Keratinocyte (primary cell): ENCODE measurements around the gene TSPOAP1. TPM values are rescaled to one million over a fixed set of nuclear protein-coding genes. Genes with fewer than 3 reads are reported as not detected.

Experiments
- DNase-seq: peaks from one replicate; pipeline ENCODE4 v3.0.0-alpha.2; 2011; ENCODE audit warnings: low read depth, missing footprints, low spot score
- FAIRE-seq: peaks from 2 replicates; lab custom pipeline; 2011; peaks lifted over from hg19 to GRCh38; lab: Jason Lieb, UNC
- H2AFZ ChIP-seq: 2 replicates; pipeline ENCODE4 v1.6.0; 2012; ENCODE audit warnings: low read length, control low read depth, inconsistent platforms; ENCODE audit not compliant: control insufficient read depth
- H3K27ac ChIP-seq: 2 replicates; pipeline ENCODE4 v1.5.1; 2011; ENCODE audit warnings: low read length; ENCODE audit not compliant: control insufficient read depth, insufficient read depth
- H3K27me3 ChIP-seq: 3 replicates; pipeline ENCODE4 v1.6.0; 2011; ENCODE audit warnings: low read length; ENCODE audit not compliant: control insufficient read depth, insufficient read depth; ENCODE audit errors: extremely low read depth
- H3K36me3 ChIP-seq, 2 experiments: 2 replicates in 1 of 2; 3 replicates in 1 of 2; pipeline ENCODE4 v1.5.1; 2011; ENCODE audit warnings: low read length in 2 of 2, mild to moderate bottlenecking in 1 of 2; ENCODE audit not compliant: control insufficient read depth in 2 of 2, insufficient read depth in 2 of 2; ENCODE audit errors: extremely low read depth in 1 of 2
- H3K4me1 ChIP-seq: 3 replicates; pipeline ENCODE4 v1.5.1; 2011; ENCODE audit warnings: low read length; ENCODE audit not compliant: control insufficient read depth, insufficient read depth; ENCODE audit errors: extremely low read depth
- H3K4me2 ChIP-seq: 3 replicates; pipeline ENCODE4 v1.6.0; 2011; ENCODE audit warnings: low read depth, low read length; ENCODE audit not compliant: control insufficient read depth, insufficient read depth; ENCODE audit errors: extremely low read depth
- H3K4me3 ChIP-seq, 3 experiments: fragments of 200-600 bp in 1 of 3; sonication (generic) in 1 of 3; 2 replicates in 2 of 3; 3 replicates in 1 of 3; pipeline ENCODE4 v1.5.1; 2011 to 2016; ENCODE audit warnings: low read length in 3 of 3, mild to moderate bottlenecking in 3 of 3, control low read depth in 2 of 3, inconsistent platforms in 1 of 3, low read depth in 1 of 3, mixed read lengths in 1 of 3, mixed run types in 1 of 3, moderate library complexity in 1 of 3; ENCODE audit not compliant: control insufficient read depth in 2 of 3, insufficient read depth in 2 of 3; ENCODE audit errors: extremely low read depth in 1 of 3
- H3K79me2 ChIP-seq: 2 replicates; pipeline ENCODE4 v1.6.0; 2012; ENCODE audit warnings: low read length; ENCODE audit not compliant: control insufficient read depth, insufficient read depth
- H3K9ac ChIP-seq: 3 replicates; pipeline ENCODE4 v1.6.0; 2011; ENCODE audit warnings: low read length; ENCODE audit not compliant: control insufficient read depth, insufficient read depth; ENCODE audit errors: extremely low read depth
- H3K9me1 ChIP-seq: 3 replicates; pipeline ENCODE4 v1.6.0; 2011; ENCODE audit warnings: low read length; ENCODE audit not compliant: control insufficient read depth, insufficient read depth; ENCODE audit errors: extremely low read depth
- H3K9me3 ChIP-seq: 2 replicates; pipeline ENCODE4 v1.5.1; 2012; ENCODE audit warnings: low read depth, low read length; ENCODE audit not compliant: control insufficient read depth
- H4K20me1 ChIP-seq: 3 replicates; pipeline ENCODE4 v1.6.0; 2011; ENCODE audit warnings: low read length; ENCODE audit not compliant: control insufficient read depth, insufficient read depth; ENCODE audit errors: extremely low read depth
- CTCF ChIP-seq, 3 experiments: IDR thresholded peaks in 1 of 3; conservative IDR thresholded peaks in 1 of 3; optimal IDR thresholded peaks in 1 of 3; 2 replicates in 2 of 3; 3 replicates in 1 of 3; pipeline versions ENCODE3 to v1.5.1; 2011; ENCODE audit warnings: low read length in 3 of 3, mild to moderate bottlenecking in 3 of 3, moderate library complexity in 2 of 3, control low read depth in 1 of 3, inconsistent platforms in 1 of 3; ENCODE audit not compliant: insufficient read depth in 2 of 3; ENCODE audit errors: extremely low read depth in 1 of 3
- EZH2 ChIP-seq: IDR thresholded peaks from one replicate; pipeline ENCODE4 v1.6.1; 2012; ENCODE audit warnings: inconsistent platforms, mild to moderate bottlenecking, low read length, moderate library complexity
- dilution Hi-C: fragments of 300-500 bp; cut with MboI; formaldehyde crosslinking; loops from one replicate; pipeline ENCODE4 v1.7.0; 2020; ENCODE audit warnings: low sequenced_read_pairs; ENCODE audit not compliant: extremely low pct_ligation_motif_present
- polyA plus RNA-seq, 5 experiments: library from polyadenylated mRNA; depleted of rRNA in 3 of 5; stranded (reverse) in 3 of 5; stranded (forward) in 1 of 5; unstranded in 1 of 5; fragments of >200 nt; gene quantifications; 1 replicate in 1 of 5; 2 replicates in 3 of 5; 3 replicates in 1 of 5; pipeline versions ENCODE4 v1.2.1 to v1.2.3, GENCODE V29; 2011 to 2012; ENCODE audit warnings: missing spikeins in 2 of 5, low read depth in 1 of 5, low replicate concordance in 1 of 5

The TSPOAP1 gene
- polyA plus RNA-seq, 1 donor (not counting 4 experiments of a cell fraction or from before 2014, with no cell fraction given), result 0.04 TPM

DNA sequence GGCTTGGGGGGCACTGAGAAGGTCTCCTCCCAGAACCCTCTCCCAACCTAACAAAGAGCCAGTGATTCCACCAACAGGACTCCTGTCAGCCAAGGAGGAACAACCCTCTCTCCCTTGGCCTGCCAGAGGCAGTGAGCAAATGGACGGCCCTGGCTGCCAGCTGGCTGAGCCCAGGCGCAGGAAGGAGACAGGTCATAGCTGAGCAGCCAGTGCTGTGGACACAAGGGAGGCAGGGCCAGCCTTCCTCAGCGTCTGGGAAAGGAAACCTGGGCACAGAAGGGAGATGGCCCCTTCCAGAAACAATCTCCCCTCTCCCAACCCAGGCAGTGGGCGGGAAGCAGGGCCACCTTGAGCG lies 50.0 kb downstream of the TSPOAP1 start:
- Histone ChIP-seq H3K9me1 (no peaks in the 10 kb centered on the region), H3K4me3 (no peak overlapping the region), H4K20me1 (no peaks in the 10 kb centered on the region), H3K9ac (no peak overlapping the region), H3K79me2 (no peaks in the 10 kb centered on the region), H3K9me3 (no peaks in the 10 kb centered on the region), H3K4me2 (no peak overlapping the region), H3K36me3 (no peaks in the 10 kb centered on the region), H3K27me3 (peaks cover 40% of the 10 kb centered on the region), H2AFZ (no peak overlapping the region), H3K27ac (no peak overlapping the region), H3K4me1 (no peaks in the 10 kb centered on the region)
- dilution Hi-C loops, result loop anchor here (25.0 kb wide), 1 partner anchor 159 kb away; no protein-coding TSS in a partner anchor
- DNase-seq (no peak), FAIRE-seq (no peak)
- TF ChIP-seq EZH2 (no peak), CTCF (optimal IDR thresholded peaks at IDR 0.05 in 1 of 3, IDR thresholded peaks at IDR 0.05 in 1 of 3, conservative IDR thresholded peaks at IDR 0.05 in 1 of 3; ENCODE audit: extremely low read depth in 1 of 3, insufficient read depth in 2 of 3, low read length in 3 of 3) (no peak)

DNA sequence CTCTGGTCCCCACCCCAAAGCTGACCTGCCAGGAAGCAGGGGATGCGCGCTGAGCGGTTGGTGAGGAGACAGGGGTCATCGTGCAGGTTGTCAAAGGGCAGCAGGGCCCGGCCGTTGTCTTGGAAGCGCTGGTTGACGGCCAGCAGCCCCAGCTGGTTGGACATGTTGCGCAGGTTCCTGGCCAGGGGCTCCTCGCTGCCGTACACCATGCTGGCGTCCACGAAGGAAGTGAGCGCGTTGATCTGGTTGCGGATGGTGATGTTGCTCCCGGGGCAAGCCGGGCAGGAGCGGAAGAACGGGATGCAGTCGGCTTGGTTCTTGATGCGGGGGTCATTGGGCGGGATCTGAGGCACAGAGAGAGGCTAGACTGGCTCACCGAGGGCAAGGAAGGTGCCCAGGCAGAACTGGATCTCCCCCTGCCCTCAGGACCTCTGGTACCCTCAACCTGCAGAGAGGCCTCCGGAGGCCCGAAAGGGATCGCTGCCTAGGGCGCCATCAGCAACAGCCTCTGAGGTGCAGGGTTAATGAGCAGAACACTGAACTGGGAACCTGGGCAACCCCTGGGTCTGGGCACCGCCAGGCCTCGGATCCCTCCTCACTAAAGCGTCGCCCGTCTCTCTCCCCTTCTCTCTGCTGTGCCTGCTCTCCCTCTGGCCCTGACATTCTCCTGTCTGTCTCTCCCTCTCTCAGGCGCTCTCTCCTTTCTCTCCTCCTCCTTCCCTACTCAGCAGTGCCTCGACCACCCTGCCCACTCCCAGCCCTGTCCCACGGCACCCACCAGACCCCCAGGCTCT lies 50.6 kb downstream of the TSPOAP1 start:
- Histone ChIP-seq H3K79me2 (no peaks in the 10 kb centered on the region), H3K9me1 (no peaks in the 10 kb centered on the region), H3K9me3 (no peaks in the 10 kb centered on the region), H3K4me3 (no peak overlapping the region), H4K20me1 (no peaks in the 10 kb centered on the region), H3K27ac (no peak overlapping the region), H3K36me3 (no peaks in the 10 kb centered on the region), H3K9ac (no peak overlapping the region), H3K4me2 (no peak overlapping the region), H3K4me1 (no peaks in the 10 kb centered on the region), H2AFZ (no peak overlapping the region), H3K27me3 (peaks cover 40% of the 10 kb centered on the region)
- TF ChIP-seq CTCF (optimal IDR thresholded peaks at IDR 0.05 in 1 of 3, IDR thresholded peaks at IDR 0.05 in 1 of 3, conservative IDR thresholded peaks at IDR 0.05 in 1 of 3; ENCODE audit: extremely low read depth in 1 of 3, insufficient read depth in 2 of 3, low read length in 3 of 3) (no peak), EZH2 (no peak)
- DNase-seq, result no peak
- no peak for FAIRE-seq
- dilution Hi-C loops, result loop anchor here (25.0 kb wide), 1 partner anchor 159 kb away; no protein-coding TSS in a partner anchor
